Neural progenitor cell (in vitro differentiated cells): ENCODE measurements around the gene ADARB2.

ENCODE experiments used
- EZH2phosphoT487 ChIP-seq: fragments of 200-600 bp; sonication (generic); IDR thresholded peaks from 2 replicates; pipeline ENCODE4 v1.6.1; 2017; ENCODE audit warnings: antibody characterized with exemption
- TF ChIP-seq, protein P1 (sequence below): fragments of 200-600 bp; sonication (generic); IDR thresholded peaks from 2 replicates; pipeline ENCODE4 v1.5.1; 2017; ENCODE audit warnings: antibody characterized with exemption, mild to moderate bottlenecking

DNA sequence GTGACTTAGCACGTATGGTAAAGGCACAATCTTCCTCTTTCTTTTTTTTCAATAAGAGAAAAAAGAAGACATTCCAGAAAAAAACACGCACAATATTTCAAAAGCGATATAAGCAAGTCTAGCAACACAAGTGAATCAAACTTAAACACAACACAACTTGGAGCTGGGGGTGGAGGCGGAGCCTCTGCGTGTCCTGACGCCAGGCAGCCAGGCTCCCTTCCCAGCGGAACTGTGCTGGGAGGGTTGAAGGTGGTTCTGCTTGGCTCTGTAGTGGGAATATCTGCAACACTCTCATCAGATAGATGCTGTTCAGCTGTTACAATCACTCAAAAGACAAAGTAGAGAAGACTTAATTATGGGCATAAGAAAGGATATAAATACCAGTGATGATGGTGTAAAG lies 469.8 kb downstream of the ADARB2 start:
- TF ChIP-seq, protein P1, sequence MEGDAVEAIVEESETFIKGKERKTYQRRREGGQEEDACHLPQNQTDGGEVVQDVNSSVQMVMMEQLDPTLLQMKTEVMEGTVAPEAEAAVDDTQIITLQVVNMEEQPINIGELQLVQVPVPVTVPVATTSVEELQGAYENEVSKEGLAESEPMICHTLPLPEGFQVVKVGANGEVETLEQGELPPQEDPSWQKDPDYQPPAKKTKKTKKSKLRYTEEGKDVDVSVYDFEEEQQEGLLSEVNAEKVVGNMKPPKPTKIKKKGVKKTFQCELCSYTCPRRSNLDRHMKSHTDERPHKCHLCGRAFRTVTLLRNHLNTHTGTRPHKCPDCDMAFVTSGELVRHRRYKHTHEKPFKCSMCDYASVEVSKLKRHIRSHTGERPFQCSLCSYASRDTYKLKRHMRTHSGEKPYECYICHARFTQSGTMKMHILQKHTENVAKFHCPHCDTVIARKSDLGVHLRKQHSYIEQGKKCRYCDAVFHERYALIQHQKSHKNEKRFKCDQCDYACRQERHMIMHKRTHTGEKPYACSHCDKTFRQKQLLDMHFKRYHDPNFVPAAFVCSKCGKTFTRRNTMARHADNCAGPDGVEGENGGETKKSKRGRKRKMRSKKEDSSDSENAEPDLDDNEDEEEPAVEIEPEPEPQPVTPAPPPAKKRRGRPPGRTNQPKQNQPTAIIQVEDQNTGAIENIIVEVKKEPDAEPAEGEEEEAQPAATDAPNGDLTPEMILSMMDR, result no peak
- no peak for TF ChIP-seq EZH2phosphoT487
